Suprapubic skin (tissue), 4 donors: Measurements from ENCODE around the gene TDP1. TPM values are rescaled to one million over a fixed set of nuclear protein-coding genes. Genes with fewer than 3 reads are reported as not detected.

Source experiments
- DNase-seq, 2 donors: peaks; one replicate each; pipeline ENCODE4 v3.0.0-alpha.2; 2019; ENCODE audit warnings: low spot score in 2 of 2
- H3K27ac ChIP-seq: fragments of 200-600 bp; sonication (generic); one replicate; pipeline ENCODE4 v1.5.1; 2019
- H3K27me3 ChIP-seq: fragments of 200-600 bp; sonication (generic); one replicate; pipeline ENCODE4 v1.5.1; 2019
- H3K36me3 ChIP-seq: fragments of 200-600 bp; sonication (generic); one replicate; pipeline ENCODE4 v1.5.1; 2019
- H3K4me1 ChIP-seq: fragments of 200-600 bp; sonication (generic); one replicate; pipeline ENCODE4 v1.5.1; 2019
- H3K4me3 ChIP-seq: fragments of 200-600 bp; sonication (generic); one replicate; pipeline ENCODE4 v1.5.1; 2019; ENCODE audit warnings: mild to moderate bottlenecking
- H3K9me3 ChIP-seq: fragments of 200-600 bp; sonication (generic); one replicate; pipeline ENCODE4 v1.5.1; 2019
- CTCF ChIP-seq, 2 donors: fragments of 200-600 bp in 1 of 2; fragments of 450-650 bp in 1 of 2; sonication (generic) in 1 of 2; IDR thresholded peaks; one replicate each; pipeline ENCODE4 v1.5.1; 2016 to 2019; ENCODE audit warnings: antibody characterized with exemption in 2 of 2, mild to moderate bottlenecking in 1 of 2, moderate library complexity in 1 of 2
- EP300 ChIP-seq: sonication (generic); formaldehyde crosslinking; IDR thresholded peaks from one replicate; pipeline ENCODE4 v1.6.1; 2017; ENCODE audit warnings: antibody characterized with exemption
- POLR2A ChIP-seq, 2 donors: fragments of 450-650 bp; IDR thresholded peaks; one replicate each; pipeline ENCODE4 v1.6.1; 2017; ENCODE audit warnings: antibody characterized with exemption in 2 of 2, mild to moderate bottlenecking in 2 of 2, moderate library complexity in 2 of 2
- POLR2AphosphoS5 ChIP-seq, 3 donors: sonication (generic); formaldehyde crosslinking; IDR thresholded peaks; one replicate each; pipeline ENCODE4 v1.6.1; 2017; ENCODE audit warnings: antibody characterized with exemption in 3 of 3
- WGBS: methylation state at CpG from one replicate; pipeline ENCODE4 v1.1.5; 2018; 5-methylcytosine and 5-hydroxymethylcytosine counted together
- total RNA-seq, 4 donors: library from RNA; depleted of rRNA; stranded (reverse); fragments of >200 nt; gene quantifications; one replicate each; pipeline ENCODE4 v1.1.0, GENCODE V29; 2016

The TDP1 gene
- 10 to 100 TPM; 10.8 to 25.8 (median 18.1) TPM for total RNA-seq

GRCh38 chr14:89955745-89956660 is at the start of gene TDP1:
Gene TDP1 (plus strand): TSS chr14:89955927. CDS start chr14:89963115, 7,188 bp downstream.
- WGBS, result 0% methylated on average over 20 of the region's 84 CpGs
- no peaks in the 10 kb centered on the region for H3K27me3 ChIP-seq
- peak; percentile 97 for DNase-seq
- peak within 1 kb of the TSS; percentile 82 for H3K4me3 ChIP-seq
- H3K27ac ChIP-seq, result peak within 1 kb of the TSS; percentile 93
- TF ChIP-seq POLR2A (IDR thresholded peaks at IDR 0.05), result peak in 1 of 2 donors; percentile 78
- no peak for TF ChIP-seq CTCF (IDR thresholded peaks at IDR 0.05)
- TF ChIP-seq POLR2AphosphoS5 (IDR thresholded peaks at IDR 0.05), result peak in 2 of 3 donors; percentile 36 to 64
- no peaks in the 10 kb centered on the region for H3K9me3 ChIP-seq
- no peaks in the 10 kb centered on the region for H3K36me3 ChIP-seq
- H3K4me1 ChIP-seq, result peaks cover 23% of the 10 kb centered on the region

- TF ChIP-seq POLR2AphosphoS5 (IDR thresholded peaks at IDR 0.05), result no peak
- TF ChIP-seq POLR2A (IDR thresholded peaks at IDR 0.05), result no peak
- no peak for TF ChIP-seq CTCF (IDR thresholded peaks at IDR 0.05)
- no peak for TF ChIP-seq EP300
- H3K36me3 ChIP-seq, result no peaks in the 10 kb centered on the region
- DNase-seq, result no peak
Observed at GRCh38 chr14:89906000-89906399, 49.7 kb upstream of the TDP1 start.

GRCh38 chr14:89907655-89908054 is 48.1 kb upstream of the TDP1 start:
- H3K4me3 ChIP-seq, result no peak overlapping the region
- WGBS, result 86% methylated on average over 4 of the region's 4 CpGs

More at GRCh38 chr14:89906000-89906399, 49.7 kb upstream of the TDP1 start:
- Histone ChIP-seq H3K4me3 (no peak overlapping the region), H3K27ac (no peak overlapping the region), H3K4me1 (peaks cover 6% of the 10 kb centered on the region), H3K27me3 (no peaks in the 10 kb centered on the region), H3K9me3 (no peaks in the 10 kb centered on the region)

GRCh38 chr14:89908712-89909450 is 46.8 kb upstream of the TDP1 start:
- no peak overlapping the region for H3K4me3 ChIP-seq
- H3K9me3 ChIP-seq, result no peaks in the 10 kb centered on the region
- peaks cover 22% of the 10 kb centered on the region for H3K4me1 ChIP-seq
- H3K36me3 ChIP-seq, result no peaks in the 10 kb centered on the region
- H3K27me3 ChIP-seq, result no peaks in the 10 kb centered on the region
- no peak overlapping the region for H3K27ac ChIP-seq
- DNase-seq, result no peak
- WGBS, result 92% methylated on average over 9 of the region's 9 CpGs
- no peak for TF ChIP-seq EP300
- no peak for TF ChIP-seq POLR2AphosphoS5 (IDR thresholded peaks at IDR 0.05)
- TF ChIP-seq CTCF (IDR thresholded peaks at IDR 0.05), result no peak
- TF ChIP-seq POLR2A (IDR thresholded peaks at IDR 0.05), result no peak

More at GRCh38 chr14:89907655-89908054, 48.1 kb upstream of the TDP1 start:
- Histone ChIP-seq H3K27me3 (no peaks in the 10 kb centered on the region), H3K4me1 (peaks cover 21% of the 10 kb centered on the region), H3K36me3 (no peaks in the 10 kb centered on the region), H3K9me3 (no peaks in the 10 kb centered on the region), H3K27ac (no peak overlapping the region)
- DNase-seq, result no peak
- TF ChIP-seq EP300 (no peak), POLR2AphosphoS5 (IDR thresholded peaks at IDR 0.05) (no peak), CTCF (IDR thresholded peaks at IDR 0.05) (no peak), POLR2A (IDR thresholded peaks at IDR 0.05) (no peak)

- no peak for DNase-seq
- no peaks in the 10 kb centered on the region for H3K27me3 ChIP-seq
- no peaks in the 10 kb centered on the region for H3K9me3 ChIP-seq
- no peak for TF ChIP-seq EP300
- TF ChIP-seq POLR2A (IDR thresholded peaks at IDR 0.05), result no peak
- TF ChIP-seq CTCF (IDR thresholded peaks at IDR 0.05), result no peak
- no peak for TF ChIP-seq POLR2AphosphoS5 (IDR thresholded peaks at IDR 0.05)
- no peak overlapping the region for H3K4me3 ChIP-seq
- peaks cover 22% of the 10 kb centered on the region for H3K4me1 ChIP-seq
- H3K36me3 ChIP-seq, result no peaks in the 10 kb centered on the region
- no peak overlapping the region for H3K27ac ChIP-seq
- WGBS, result 98% methylated on average over 9 of the region's 9 CpGs
Observed at GRCh38 chr14:89909586-89909985, 46.1 kb upstream of the TDP1 start.
